Posterior vena cava (tissue), 2 donors: ENCODE data around the gene FN3KRP. TPM values are rescaled to one million over a fixed set of nuclear protein-coding genes. Genes with fewer than 3 reads are reported as not detected.

Experiments used
- DNase-seq: peaks from one replicate; pipeline ENCODE4 v3.0.0-alpha.2; 2020; ENCODE audit warnings: low spot score
- intact Hi-C, 2 donors: fragments of 100-400 bp; cut with DNase I; formaldehyde crosslinking; loops; one replicate each; pipeline versions ENCODE4 v1.14.1 to v1.14.2; 2022 to 2023
- long read RNA-seq, 2 donors: library from polyadenylated mRNA; unstranded; transcript quantifications; one replicate each; pipeline ENCODE4 v2.0.0, GENCODE V29; 2020 to 2021
- total RNA-seq, 2 donors: library from RNA; stranded (reverse); fragmentation: NEBNext Ultra II Directional; extraction: Animal tissue kit (Norgen Biotek cat#: 25700); gene quantifications; one replicate each; pipeline ENCODE4 v1.2.1, GENCODE V29; 2021
- donor health status: DM: yes; HTN: yes; CAD: no.
- donor health status: DM: yes; HTN: yes; CAD: no.

The FN3KRP gene
- 10 to 100 TPM; 18.5 to 19.5 TPM for total RNA-seq
- long read RNA-seq, donor 1, transcript FN3KRP-201 (6 exons, 1,849 nt) = major isoform, 22 of 25 reads
- long read RNA-seq, donor 1, partial matches to known transcripts = 0 of 25 reads
- long read RNA-seq, donor 1, other reads (novel, unspliced or antisense) = 3 of 25 reads
- long read RNA-seq, donor 2, transcript FN3KRP-201 (6 exons, 1,849 nt) = major isoform, 96 of 113 reads
- long read RNA-seq, donor 2, partial matches to known transcripts = 2 of 113 reads
- long read RNA-seq, donor 2, other reads (novel, unspliced or antisense) = 12 of 113 reads

GRCh38 chr17:82716203-82717010 lies at the start of gene FN3KRP:
TSS of gene FN3KRP (plus strand) at chr17:82716706. CDS start at chr17:82716756, 50 bp downstream.
- intact Hi-C loops = no loop called here
- peak; percentile 97 for DNase-seq

GRCh38 chr17:82666931-82667667 lies 49.4 kb upstream of the FN3KRP start:
- intact Hi-C loops = loop anchor here in 1 of 2 donors (10.0 kb wide), 1 partner anchor 312 kb away; the partner anchor contains the start of gene TEX19
- DNase-seq = peak; percentile 66

GRCh38 chr17:82667668-82668000 lies 48.9 kb upstream of the FN3KRP start:
- DNase-seq = peak; percentile 57
- intact Hi-C loops = loop anchor here in 1 of 2 donors (10.0 kb wide), 1 partner anchor 313 kb away; the partner anchor contains the start of gene TEX19

- DNase-seq = no peak
- intact Hi-C loops = loop anchor here in 1 of 2 donors (10.0 kb wide), 1 partner anchor 313 kb away; the partner anchor contains the start of gene TEX19
Observed at GRCh38 chr17:82668024-82668630, 48.4 kb upstream of the FN3KRP start.

- intact Hi-C loops = loop anchor here in 1 of 2 donors (10.0 kb wide), 1 partner anchor 314 kb away; the partner anchor contains the start of gene TEX19
Observed at GRCh38 chr17:82668631-82669099, 47.8 kb upstream of the FN3KRP start.

GRCh38 chr17:82670661-82671450 lies 45.6 kb upstream of the FN3KRP start:
- DNase-seq = peak; percentile 32
- intact Hi-C loops = no loop called here

More at GRCh38 chr17:82668631-82669099, 47.8 kb upstream of the FN3KRP start:
- DNase-seq = peak; percentile 87

GRCh38 chr17:82674656-82675475 lies 41.6 kb upstream of the FN3KRP start:
- no peak for DNase-seq
- intact Hi-C loops = no loop called here

- intact Hi-C loops = no loop called here
Observed at GRCh38 chr17:82675476-82676245, 40.8 kb upstream of the FN3KRP start.

GRCh38 chr17:82677353-82677925 lies 39.1 kb upstream of the FN3KRP start:
- intact Hi-C loops = no loop called here
- DNase-seq = peak; percentile 43

More at GRCh38 chr17:82675476-82676245, 40.8 kb upstream of the FN3KRP start:
- peak; percentile 69 for DNase-seq

- intact Hi-C loops = no loop called here
- DNase-seq = peak; percentile 72
Observed at GRCh38 chr17:82678265-82678891, 38.1 kb upstream of the FN3KRP start.

- intact Hi-C loops = no loop called here
- DNase-seq = peak; percentile 70
Observed at GRCh38 chr17:82679586-82680465, 36.7 kb upstream of the FN3KRP start.

GRCh38 chr17:82681547-82681946 lies 35.0 kb upstream of the FN3KRP start:
- no peak for DNase-seq
- intact Hi-C loops = no loop called here

GRCh38 chr17:82683534-82683933 lies 33.0 kb upstream of the FN3KRP start:
- DNase-seq = no peak
- intact Hi-C loops = loop anchor here in 1 of 2 donors (1.0 kb wide), 1 partner anchor 25 kb away; no protein-coding TSS in a partner anchor

- intact Hi-C loops = no loop called here
- DNase-seq = no peak
Observed at GRCh38 chr17:82684228-82684841, 32.2 kb upstream of the FN3KRP start.
